Endothelial cell of hepatic sinusoid (primary cell): Measurements from ENCODE around the gene TAF4.

Source experiments
- in situ Hi-C: cut with HindIII; loops from 2 replicates; pipeline ENCODE4 v1.10.0; 2017; ENCODE audit warnings: low sequenced_read_pairs

The TAF4 gene

DNA sequence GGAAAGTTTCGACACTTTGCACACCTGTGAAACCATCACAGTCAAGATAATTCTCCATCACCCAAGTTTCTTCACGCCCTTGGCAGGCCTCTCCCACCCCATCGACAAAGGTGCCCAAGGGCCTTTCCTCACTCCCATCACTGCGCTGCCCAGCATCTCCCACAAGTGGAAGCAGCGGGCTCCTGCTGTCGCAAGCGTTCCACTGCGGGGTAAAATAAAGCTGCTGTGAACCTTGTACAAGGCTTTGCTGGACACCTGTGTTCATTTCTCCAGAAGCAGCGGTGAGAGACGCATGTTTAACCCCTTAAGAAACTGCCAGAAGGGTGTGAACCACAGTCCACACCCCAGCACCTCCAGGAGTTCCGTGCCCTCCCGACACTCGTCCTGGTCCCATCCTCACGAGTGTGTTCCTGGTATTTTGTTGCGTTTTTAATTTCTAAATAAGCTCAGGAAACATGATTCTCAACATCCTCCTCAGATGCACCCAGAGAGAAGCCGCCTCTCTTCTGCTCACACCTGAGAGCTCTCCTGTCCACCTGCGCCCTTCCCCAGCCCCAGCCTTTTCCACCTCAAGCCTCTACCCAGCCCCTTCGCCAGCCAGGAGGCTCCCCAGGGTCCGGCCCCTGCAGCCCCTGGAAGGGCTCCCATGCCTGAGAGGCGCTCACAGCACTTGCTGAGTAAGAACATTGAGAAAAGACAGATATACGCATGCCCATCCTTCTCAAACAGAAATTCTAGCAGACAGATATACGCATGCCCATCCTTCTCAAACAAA, 97.5 kb downstream of the TAF4 start:
- in situ Hi-C loops: no loop called here

DNA sequence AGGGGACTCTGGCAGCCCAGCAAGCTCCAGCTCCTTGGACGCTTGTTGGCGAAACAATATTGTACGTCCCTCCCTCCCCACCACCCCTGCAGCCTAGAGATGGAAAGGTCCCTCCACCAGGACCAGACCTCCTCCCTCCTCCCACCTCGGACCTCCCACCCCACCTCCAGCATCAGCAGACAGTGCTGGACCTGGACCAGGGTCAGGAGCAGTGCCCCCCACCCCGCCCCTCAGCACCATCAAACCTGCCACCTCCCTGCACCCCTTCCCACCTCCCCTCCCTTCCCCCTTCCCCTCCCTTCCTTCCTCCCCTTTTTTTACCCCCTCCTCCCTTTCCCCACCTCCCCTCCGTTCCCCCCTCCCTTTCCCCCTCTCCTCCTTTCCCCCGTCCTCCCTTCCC, 98.4 kb downstream of the TAF4 start:
- in situ Hi-C loops: no loop called here

DNA sequence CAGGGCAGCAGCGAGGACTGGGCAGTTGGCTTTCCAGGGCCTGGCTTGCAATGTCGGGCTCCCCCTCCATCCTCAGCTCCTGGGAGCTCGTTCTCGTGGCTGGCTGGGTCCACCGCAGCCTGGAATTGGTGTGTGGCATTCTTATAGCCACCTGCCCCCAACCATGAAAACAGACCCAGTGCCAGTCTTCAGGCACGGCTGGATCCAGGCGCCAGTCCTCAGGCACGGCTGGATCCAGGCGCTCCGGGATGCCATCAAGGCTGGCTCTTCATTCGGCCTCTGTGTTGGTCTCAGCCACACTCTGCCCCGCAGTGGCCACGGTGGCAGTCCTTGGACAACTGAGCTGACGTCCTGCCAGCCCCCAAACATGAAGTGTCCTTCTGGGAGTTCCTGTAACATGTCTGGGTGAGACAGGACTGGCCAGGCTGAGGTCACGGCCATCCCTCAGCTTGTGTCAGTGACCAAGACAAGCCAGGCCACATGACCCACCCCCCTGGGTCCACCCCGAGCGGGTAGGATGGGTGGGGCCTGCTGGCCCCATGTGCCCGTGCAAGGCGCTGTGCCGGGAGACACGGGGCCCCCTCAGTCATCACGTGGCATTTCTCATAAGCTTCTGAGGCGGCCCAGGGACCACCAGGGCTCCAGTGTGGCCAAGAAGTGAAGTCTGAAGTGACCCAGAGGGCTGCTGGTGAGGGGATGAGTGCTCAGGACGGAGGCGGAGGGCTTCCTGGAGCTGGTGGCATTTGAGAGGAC, 99.0 kb downstream of the TAF4 start:
- in situ Hi-C loops: no loop called here

DNA sequence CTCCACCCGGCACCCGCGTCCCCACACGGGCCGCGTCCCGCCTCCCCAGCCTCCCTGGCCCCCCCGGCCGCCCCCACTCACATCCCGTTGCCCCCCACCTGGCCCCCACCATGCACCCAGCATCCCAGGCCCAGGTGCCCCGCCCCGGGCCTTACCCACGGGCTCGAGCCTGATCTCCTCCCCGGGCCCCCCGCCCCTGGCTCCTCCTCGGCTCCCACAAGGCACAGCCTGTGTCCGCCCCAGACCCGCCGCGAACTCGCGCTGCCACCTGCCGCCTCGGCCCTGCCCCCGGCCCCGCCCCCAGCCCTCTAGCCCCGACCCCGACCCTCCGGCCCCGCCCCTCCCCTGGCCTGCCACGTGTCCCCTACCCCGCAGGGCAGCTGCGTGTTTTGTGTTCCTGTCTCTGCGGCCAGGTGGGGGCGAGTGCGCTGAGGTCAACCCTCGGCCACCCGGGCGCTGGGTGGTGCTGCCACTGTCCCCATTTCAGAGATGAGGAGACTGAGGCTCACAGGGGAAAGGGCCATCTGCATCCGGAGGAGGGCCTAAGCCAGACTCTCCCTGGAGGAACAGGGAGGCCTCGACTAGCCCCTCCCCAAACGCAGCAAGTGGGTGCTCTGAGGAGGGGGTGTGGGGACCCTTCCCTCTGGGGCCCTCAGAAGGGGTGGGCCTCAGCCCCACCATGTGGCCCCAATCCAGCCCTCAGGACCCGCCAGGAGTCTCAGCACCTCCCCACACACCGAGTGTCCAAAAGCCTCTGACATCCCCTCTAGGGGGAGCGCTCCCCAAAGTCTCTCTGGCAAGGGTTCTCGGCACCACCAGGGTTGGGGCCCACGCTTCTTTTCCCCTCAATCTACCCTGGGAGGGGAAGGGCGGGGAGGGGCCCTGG, 99.8 kb downstream of the TAF4 start:
- in situ Hi-C loops: no loop called here

DNA sequence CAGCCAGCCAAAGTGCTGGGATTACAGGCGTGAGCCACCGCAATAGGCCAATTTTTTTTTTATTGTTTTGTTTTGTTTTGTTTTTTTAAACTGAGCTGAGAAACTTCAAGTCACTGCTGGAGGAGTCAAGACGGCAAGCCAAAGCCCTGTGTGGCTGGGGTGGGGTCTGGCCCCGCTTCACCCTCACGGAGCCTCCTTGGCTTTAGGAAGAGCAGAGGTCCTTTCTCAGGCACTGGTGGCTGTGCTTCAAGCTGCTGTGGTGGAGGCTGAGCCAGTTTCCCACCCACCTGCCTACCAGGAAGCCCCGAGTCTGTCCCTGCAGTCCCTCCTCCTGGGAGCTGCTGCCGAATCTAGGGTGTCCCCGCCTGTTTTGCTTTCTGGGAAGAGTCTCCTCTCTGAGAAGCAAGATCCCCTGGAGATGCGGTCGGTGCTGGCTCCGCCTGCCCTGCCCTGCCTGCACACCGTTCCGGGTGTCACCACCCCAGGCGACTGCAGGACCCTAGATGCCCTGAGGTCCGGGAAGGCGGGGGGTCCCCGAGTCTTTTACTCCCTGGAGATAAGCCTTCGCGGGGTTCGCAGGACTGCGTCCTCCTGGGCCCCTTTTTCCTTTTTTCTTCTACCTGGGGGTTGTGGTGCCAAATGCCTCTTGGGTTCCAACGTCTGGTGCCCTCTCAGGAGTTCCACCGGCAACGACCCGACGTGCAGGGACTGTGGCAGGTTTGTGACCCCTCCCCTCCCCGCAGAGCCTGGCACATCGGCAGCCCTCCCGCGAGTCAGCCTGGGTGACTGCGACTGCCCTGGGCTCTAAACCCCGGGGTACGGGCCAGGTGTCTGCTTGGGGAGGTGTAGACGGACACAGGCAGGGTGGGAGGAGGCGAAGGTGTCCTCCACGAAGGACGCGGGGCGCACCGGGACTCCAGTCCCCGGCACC, 100.7 kb downstream of the TAF4 start:
- in situ Hi-C loops: no loop called here

DNA sequence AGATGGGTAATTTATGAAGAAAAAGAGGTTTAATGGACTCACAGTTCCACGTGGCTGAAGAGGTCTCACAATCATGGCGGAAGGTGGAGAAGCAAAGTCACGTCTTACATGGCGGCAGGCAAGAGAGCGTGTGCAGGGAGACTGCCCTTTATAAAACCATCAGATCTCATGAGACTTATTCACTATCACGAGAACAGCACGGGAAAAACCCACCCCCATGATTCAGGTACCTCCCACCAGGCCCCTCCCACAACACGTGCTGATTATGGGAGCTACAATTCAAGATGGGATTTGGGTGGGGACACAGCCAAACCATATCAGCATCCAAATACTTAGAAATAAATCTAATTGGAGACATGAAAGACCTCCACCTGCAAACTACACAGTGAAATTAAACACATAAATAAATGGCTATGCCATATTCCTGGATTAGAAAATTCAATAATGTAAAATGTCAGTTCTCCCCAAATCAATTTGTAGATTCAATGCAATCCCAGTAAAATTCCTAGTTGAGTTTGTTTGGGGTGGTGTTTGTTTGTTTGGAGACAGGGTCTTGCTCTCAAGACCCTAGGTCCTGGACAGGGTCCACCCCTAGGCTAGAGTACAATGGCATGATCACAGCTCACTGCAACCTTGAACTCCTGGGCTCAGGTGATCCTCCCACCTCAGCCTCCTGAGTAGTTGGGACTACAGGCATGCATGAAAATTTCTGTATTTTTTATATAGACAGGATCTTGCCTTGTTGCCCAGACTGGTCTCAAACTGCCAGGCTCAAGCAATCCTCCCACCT, 101.6 kb downstream of the TAF4 start:
- in situ Hi-C loops: no loop called here

DNA sequence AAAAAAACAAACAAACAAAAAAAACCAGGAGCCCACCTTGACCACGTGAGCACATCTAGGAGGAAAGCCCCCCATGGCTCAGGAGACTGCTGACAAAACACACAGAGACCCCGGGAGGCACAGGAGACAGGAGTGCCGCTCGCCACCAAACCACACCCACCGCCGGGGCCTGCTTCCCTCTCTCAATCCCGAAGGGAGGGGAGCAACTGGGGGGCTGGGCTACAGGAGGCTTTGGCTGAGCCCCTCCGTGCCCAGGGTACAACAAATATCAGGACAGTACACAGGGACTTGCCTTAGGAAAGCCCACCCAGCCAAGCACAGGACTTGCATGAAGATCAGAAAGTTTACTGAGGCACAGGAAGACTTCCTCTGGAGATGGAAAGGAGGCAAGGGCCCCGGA, 102.5 kb downstream of the TAF4 start:
- in situ Hi-C loops: no loop called here

DNA sequence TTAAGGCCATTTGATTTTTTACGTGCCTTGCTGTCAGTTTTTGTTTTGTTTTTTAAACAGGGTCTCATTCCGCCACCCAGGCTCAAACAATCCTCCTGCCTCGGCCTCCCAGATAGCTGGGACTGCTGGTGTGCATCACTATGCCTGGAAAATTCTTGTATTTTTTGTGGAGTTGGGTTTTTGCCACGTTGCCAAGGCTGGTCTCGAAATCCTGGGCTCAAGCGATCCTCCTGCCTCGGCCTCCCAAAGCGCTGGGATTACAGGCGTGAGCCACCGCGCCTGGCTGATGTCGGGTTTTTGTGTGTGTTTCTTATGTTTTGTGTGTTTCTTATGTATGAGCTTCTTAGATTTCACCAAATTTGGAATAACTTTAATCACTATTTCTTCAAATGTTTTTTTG, 104.8 kb downstream of the TAF4 start:
- in situ Hi-C loops: no loop called here

DNA sequence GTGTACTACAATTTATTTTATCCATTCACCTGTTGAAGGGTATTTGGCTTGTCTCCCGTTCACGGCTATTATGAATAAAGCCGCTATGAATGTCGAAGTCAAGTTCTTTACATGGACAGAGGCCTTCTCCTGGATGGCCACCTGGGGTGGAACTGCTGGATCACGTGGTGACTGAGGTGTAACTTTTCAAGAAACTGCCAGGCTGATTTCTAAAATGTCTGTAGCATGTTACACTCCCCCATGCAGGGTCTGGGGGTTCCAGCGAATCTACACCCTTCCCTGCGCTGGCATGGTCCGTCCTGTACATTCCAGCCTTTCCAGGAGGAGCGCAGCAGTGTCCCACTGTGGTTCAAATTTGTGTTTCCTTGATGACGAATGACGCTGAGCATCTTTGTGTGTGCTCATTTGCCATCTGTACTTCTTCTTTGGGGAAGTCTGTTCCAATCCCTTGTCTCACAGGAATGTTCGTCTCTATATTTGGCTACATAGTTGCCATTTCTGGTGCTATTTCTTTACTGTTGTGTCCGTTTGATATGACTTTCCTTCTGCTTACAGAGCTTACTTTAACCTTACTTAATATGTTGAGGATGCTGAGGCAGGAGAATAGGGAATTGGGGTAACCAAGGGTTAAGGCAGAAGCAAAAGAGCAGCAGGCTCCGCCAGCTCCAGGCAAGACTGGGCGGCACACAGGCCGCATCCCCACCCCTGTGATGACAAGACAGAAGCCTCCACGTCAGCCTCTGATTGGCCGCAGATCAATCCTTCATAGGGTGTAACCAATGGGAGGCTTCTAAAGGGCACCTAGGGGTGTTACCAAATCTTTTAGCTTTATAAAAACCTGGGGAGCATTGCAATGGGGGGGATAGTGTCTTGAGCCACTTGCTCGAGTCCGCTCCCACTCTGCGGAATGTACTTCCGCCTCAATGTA, 106.6 kb downstream of the TAF4 start:
- in situ Hi-C loops: no loop called here

DNA sequence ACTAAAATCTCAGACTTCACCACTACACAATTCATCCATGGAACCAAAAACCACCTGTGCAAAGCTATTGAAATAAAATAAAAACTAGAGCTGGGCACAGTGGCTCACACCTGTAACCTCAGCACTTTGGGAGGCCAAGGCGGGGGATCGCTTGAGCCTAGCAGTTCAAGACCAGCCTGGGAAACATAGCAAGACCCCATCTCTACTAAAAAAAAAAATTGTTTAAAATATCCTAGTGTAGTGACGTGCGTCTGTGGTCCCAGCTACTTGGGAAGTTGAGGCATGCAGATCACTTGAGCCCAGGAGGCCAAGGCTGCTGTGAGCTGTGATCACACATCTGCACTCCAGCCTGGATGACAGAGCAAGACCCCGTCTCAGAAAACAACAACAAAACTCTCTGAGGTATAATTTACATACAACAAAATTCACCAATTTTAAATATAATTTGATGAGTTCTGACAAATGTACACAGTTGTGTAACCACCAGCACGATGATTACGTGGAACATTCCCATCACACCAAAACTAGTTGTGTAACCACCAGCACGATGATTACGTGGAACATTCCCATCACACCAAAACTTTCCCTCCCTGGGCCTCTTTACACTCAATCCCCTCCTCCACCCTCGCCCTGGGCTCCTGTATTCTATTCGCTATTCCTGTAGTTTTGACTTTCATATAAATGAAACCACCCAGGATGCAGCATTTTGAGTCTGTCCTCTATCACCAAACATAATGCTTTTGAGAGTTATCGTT, 107.5 kb downstream of the TAF4 start:
- in situ Hi-C loops: no loop called here

DNA sequence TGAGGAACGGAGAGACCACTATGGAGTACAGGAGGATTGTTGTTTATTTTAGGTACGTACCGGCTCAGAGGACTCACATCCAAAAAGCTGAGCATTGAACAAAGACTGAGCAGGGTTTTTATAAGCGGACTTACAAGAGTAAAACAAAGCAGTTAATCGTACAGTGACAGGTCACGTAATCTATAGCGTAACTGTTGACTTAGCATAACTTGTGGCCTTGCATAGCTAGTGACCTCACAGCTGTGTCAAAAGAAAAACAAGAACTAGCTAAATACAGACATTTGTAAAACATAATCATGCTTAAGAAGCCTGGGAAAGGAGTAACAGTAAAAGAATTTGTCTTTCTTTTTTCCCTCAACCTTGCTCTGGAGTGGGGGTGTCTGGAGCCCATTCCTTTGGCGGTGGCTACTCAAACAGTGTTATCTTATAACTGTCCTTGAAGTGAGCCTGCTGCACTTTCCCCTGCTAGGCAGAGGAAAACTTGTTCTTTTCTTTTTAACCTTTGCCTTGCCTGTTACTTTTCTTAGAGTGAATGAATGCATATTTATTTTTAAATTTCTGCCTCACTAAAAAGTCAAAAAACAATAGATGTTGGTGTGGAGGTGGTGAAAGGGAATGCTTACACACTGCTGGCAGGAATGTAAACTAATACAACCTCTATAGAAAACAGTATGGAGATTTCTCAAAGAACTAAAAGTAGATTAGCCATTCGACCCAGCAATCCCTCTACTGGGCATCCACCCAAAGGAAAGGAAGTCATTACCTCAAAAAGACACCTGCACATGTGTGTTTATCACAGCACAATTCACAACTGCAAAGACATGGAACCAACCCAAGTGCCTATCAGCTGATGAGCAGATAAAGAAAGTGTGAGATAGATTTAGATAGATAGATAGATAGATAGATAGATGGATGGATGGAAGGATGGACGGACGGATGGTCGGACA, 109.0 kb downstream of the TAF4 start:
- in situ Hi-C loops: no loop called here

DNA sequence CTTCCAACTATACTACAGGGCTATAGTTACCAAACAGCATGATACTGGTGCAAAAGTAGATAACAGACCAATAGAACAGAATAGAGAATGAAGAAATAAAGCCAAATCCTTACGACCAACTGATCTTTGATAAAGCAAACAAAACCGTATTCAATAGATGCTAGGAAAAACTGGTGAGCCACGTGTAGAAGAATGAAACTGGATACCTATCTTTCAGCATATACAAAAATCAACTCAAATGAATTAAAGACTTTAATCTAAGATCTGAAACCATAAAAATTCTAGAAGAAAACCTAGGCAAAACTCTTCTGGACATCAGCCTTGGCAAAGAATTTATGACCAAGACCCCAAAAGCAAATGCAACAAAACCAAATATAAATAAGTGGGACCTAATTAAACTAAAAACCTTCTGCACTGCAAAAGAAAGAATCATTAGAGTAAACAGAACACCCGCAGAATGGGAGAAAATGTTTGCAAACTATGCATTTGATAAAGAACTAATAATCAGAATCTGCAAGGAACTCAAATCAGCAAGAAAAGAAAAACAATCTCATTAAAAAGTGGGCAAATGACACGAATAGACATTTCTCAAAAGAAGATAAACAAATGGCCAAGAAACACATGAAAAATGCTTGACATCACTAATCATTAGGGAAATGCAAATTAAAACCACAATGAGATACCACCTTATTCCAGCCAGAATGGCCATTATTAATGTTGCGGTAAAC, 109.8 kb downstream of the TAF4 start:
- in situ Hi-C loops: no loop called here

DNA sequence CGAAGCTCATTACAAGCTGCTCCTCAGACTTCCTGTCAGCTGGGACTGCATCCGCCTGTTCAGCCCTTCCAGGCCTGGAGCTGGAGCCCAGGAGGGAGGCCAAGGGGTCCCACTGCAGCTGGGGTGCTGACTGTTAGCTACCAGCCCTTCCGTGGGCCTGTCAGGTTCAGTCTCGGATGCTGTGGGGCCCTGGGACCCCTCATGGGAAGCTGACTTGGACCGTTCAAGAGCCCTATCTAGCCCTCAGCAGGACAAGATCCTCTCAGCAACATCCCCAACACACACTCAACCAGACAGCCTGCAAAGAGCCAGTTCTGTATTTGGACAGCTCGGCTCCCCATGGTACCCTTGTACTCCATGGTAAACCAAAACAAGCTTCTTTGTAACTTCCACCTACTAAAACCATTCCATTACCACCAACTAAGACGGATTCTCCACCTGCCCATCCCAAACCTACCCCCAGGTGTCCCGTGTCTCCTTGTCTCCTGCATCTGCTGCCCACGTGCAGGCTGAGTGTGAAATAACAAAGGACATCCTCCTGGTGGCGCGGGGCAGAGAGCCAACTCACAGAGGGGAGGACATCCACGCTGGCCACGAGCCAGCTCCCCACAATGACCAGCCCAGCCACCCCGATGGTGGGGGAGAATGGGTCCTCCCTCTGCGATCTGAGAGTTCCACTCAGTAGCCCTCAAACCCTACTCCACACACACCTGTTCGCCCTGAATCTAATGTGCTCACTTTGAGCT, 111.2 kb downstream of the TAF4 start:
- in situ Hi-C loops: no loop called here

DNA sequence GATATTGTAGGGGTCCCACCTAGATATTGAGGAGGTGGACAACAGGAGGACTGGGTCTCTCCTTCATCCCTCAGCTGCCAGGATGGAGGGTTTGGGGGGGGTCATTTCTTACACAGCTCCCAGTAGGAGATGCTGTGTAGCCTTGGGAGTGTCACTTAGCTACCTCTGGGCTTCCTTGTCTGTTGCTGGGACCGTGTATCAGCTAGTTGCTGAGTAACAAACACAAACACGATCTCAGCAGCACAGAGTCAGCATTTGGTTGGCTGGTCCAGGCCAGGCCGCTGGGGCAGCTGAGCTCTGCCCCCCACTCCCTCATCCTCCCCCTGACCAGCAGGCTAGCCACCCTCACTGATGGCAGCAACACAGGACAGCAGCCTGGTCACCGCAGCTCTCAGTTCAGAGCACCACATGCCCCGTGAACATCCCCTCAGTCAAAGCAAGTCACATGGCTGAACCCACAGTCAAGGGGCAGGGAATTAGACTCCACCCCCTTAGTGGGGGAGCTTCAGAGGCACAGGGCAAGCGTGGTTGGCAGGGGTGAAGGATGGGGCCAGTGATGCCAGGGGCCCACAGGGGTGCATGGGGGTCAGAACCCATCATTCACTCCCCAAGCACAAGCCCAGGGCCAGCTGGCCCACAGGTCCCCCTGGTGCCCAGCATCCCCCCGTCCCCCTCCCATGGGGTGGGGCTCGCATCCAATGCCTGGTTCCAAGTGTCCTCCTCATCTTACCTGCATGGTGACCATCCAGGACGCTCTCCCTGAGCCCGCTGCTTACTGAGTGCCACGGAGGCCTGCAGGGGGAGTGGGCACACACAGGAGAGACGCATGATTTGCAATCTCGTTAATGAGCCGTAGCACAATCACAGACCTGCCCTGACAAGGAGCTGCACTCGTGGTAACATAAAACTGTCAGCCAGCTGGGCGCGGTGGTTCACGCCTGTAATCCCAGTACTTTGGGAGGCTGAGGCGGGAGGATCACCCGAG, 112.4 kb downstream of the TAF4 start:
- in situ Hi-C loops: no loop called here
